Smooth muscle cell of the brain vasculature (primary cell): ENCODE results near the gene CHTOP.
"Not testable (repeated sequence)": the region's sequence is repeated elsewhere in the genome, so short reads cannot be mapped to it uniquely, and the experiment has no call there.

Experiments used
- DNase-seq: peaks from one replicate; pipeline ENCODE4 v3.0.0-alpha.2; 2012; ENCODE audit warnings: low read depth, low spot score

Gene CHTOP

DNA sequence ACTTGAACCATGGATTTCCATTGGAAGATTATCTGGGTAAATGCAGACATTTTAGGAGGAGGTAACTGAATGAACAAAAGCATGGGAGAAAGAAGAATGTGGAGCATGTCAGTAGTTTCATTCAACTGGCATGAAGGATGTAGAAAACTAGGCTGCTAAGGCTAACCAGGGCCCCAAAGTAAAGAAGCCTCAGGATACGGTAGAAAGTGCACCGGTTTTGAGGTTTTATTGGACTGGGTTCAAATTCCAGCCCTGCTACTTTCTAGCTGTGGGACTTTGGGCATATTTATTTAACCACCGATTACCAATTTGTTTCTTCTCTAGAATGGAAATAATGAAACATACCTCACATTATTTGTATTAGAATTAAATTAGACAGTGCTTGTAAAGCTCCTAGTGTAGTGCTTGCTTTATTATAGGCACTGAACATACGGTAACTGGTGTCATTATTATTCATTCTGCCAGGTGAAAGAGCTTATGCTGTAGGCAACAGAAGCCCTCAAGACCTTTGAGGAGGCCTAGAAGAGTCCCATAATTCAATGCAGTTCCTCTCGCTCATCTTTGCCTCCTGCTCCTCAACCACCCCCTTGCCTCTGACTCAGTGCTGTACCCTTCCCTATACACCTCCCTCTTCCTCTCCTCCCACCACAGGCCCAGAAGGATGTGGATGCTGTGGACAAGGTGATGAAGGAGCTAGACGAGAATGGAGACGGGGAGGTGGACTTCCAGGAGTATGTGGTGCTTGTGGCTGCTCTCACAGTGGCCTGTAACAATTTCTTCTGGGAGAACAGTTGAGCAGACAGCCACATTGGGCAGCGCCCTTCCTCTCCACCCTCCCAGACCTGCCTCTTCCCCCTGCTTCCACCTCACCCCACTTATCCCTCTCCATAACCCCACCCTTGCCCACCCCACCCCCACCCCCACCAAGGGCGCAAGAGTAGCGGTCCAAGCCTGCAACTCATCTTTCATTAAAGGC is 2.5 kb upstream of the CHTOP start:
- DNase-seq = no peak

DNA sequence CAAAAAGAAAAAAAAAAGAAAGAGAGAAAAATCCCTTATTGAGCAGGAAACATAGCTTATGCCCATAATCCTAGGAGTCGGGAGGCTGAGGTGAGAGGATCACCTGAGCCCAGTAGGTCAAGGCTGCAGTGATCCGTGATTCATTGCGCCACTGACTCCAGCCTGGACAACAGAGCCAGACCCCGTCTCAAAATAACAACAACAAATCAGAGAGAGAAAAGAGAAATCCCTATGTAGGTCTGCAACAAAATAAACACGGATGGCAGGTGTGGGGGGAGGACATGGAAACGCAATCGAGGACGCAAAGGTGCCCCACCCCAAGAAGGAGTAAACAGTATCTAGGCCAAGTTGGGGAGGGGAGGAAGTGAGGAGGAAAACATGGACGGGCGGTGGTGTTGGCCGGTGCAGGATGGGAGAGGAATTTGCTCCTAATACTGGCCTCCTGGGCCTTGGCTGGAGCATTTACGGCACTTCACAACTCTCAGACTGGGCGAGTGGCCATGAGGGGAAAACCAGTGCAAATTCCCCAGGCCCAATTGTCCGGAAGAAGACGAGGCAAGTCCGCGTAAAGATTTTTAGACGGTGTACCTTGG is 609 bp upstream of the CHTOP start:
- DNase-seq = no peak

DNA sequence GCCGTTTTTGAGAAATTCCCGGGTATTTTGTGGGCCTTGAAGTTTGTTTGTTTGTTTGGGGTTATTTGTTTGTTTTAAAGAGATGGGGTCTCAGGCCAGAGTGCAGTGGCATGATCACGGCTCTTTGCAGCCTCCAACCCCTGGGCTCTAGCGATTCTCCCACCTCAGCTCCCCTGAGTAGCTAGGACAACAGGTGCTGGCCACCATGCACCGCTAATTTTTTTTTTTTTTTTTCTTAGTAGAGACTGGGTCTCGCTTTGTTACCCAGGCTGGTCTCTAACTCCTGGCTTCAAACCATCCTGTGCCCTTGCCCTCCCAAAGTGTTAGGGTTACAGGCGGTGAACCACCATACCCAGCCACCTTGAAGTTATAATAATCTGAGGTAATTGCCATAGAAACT is 2.0 kb downstream of the CHTOP start:
- no peak for DNase-seq

DNA sequence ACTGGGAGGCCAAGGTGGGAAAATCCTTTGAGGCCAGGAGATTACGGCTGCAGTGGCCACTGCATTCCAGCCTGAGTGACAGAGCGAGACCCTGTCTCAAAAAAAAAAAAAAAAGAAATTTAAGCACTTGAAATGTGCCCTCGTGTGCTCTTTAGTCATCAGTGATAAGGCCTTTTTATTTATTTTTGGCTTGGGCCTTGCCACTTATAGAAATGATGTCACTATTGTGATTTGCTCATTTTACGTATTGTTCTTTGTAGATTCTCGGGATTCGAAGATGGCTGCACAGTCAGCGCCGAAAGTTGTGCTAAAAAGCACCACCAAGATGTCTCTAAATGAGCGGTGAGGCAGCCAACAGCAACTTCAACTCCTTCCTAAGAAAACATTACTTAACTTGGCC is 2.4 kb downstream of the CHTOP start:
- no peak for DNase-seq

DNA sequence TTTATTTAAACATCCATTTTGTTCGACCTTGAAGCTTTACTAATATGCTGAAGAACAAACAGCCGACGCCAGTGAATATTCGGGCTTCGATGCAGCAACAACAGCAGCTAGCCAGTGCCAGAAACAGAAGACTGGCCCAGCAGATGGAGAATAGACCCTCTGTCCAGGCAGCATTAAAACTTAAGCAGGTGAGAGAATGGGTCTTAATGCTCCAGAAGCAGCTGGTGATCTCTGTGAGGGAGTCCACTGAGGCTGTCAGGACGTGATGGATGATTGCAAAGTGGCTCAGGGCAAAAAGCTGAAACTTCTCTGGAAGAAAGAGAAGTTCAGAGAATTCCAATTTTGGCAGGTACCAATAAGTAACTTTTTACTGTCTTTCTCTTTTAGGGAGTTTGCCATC is 4.4 kb downstream of the CHTOP start:
- DNase-seq = no peak

DNA sequence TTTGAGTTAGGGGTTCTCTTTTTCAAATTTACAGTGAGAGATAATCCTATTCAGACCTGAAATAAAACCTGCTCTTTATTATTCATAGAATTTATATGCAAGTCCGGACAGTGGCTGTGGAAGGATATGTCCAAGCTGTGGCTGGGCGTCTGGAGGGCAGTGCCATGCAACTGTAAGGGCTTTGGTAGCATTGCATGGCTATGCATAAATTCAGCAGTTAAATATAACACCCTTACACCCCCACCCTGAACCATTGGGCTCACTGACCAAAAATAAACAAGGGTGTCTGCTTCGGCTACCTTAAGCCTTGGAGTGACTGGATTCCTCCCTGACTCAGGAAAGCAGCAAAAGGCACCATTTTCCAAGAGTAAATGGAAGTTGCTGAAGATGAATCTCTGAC is 5.4 kb downstream of the CHTOP start:
- DNase-seq = no peak

DNA sequence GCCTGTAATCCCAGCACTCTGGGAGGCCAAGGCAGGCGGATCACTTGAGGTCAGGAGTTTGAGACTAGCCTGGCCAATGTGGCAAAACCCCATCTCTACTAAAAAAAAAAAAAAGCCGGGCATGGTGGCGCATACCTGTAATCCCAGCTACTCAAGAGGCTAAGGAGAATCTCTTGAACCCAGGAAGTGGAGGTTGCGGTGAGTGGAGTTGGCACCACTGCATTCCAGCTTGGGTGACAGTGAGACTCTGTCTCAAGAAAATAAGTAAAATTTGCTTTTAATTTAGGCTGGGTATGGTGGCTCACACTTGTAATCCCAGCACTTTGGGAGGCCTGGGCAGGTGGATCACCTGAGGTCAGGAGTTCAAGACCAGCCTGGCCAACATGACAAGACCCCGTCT is 6.3 kb downstream of the CHTOP start:
- DNase-seq = not testable (repeated sequence)

DNA sequence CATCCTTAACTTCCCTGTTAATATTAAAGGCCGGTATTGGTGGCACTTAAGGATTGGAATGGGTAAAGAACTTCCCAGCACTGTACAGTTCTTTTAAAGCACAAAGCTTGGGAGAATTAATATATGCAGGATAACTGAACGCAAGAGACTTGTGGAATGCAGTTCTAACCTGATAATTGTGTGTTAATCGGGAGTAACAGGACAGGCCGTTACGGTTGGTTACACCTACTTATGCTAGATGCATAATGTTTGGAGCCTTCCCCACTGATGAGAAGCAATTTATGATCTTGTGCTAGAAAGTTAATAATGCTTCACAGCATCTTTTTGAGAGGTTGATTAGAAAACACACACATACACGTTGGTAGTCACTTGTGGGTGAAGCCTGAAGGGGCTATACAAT is 7.0 kb downstream of the CHTOP start:
- no peak for DNase-seq

DNA sequence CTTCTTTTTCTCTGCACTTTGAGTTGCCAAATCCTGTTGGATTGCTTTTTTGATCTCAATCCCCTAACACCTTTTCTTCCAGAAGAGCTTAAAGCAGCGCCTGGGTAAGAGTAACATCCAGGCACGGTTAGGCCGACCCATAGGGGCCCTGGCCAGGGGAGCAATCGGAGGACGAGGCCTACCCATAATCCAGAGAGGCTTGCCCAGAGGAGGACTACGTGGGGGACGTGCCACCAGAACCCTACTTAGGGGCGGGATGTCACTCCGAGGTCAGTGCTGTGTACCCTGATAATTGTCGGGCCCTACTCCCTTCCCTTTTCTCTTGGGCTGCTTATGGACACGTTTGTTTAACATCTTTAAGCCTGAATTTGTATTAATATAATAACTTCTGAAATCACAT is 8.3 kb downstream of the CHTOP start:
- no peak for DNase-seq

DNA sequence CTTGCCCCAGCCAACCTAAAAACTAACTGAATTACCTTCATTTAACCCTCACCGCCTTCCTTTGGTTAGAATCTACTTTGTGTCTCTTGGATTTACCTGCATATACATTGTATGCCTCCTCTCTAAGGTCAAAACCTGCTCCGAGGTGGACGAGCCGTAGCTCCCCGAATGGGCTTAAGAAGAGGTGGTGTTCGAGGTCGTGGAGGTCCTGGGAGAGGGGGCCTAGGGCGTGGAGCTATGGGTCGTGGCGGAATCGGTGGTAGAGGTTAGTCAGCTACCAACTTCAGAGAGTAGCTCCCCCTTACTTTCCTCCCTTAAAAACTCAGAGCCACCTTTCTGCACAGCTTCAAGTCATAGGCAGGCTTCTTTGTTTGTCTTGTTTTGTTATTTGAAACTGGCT is 9.2 kb downstream of the CHTOP start:
- DNase-seq = no peak

DNA sequence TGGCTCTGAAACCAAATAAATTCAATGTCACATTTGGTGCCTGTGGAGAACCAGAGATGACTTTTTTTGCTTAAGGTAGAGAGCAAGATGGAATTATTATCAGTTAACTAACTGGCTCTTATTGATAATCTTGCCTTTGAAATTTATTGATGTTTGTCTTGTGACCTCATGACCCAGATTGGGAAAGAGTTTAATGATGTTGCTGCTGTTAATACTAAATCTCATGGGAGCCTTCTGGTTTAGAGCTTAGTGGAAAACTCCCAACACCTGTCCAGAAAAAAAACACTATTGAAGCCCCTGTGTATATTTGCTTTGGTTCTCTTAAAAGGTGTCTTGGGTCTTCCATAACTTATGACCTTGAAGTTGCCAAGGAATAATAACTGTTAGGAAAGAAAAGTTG is 9.9 kb downstream of the CHTOP start:
- DNase-seq = no peak

DNA sequence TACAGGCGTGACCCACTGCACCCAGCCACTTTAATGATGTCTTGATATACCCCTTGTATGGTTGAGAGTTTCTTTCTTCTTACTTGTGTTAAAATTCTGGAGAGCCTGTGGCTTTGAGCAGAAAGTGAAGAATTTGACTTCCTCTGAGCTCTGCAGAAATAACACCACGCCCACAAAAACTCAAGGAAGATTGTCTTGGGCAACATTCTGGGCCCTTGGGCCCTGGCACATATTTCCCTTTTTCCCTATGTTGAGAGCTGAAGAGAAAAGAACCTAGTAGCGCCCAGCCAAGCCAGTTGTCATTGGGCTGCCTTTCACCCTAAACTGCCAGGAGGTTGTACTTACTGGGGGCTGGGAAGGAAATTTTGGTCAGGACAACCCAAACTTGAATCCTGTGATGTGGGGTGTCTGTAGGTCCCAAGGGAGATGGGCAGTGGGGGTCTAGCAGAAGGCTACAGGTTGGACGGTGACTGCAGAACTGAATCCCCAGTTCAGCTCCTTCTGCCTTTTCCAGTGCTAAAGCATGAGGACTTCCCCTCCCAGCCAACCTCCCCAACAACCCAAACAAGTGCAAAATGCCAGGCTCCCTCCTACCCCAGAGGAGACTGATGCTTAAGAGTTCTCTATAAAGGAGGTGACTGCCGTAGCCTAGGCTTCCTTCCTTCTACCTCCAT is 12.9 kb downstream of the CHTOP start:
- no peak for DNase-seq

DNA sequence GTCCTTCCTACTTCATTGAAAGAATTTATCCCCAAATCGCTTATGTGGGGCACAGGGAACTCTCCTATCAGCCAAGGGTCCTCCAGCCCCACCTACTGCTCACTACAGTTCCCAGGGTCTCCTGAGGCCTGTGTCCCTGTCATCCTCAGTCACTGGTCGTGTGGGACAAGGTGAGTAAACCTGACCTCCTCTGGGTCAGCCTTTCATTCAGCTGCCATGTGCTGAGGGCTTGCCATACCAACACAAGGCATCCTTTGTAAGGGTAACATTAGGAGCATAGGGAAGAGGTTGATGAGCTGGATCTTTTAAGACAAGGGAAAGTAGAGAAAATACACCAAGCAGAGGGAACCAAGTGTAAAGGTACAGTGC is 13.5 kb downstream of the CHTOP start:
- DNase-seq = no peak

DNA sequence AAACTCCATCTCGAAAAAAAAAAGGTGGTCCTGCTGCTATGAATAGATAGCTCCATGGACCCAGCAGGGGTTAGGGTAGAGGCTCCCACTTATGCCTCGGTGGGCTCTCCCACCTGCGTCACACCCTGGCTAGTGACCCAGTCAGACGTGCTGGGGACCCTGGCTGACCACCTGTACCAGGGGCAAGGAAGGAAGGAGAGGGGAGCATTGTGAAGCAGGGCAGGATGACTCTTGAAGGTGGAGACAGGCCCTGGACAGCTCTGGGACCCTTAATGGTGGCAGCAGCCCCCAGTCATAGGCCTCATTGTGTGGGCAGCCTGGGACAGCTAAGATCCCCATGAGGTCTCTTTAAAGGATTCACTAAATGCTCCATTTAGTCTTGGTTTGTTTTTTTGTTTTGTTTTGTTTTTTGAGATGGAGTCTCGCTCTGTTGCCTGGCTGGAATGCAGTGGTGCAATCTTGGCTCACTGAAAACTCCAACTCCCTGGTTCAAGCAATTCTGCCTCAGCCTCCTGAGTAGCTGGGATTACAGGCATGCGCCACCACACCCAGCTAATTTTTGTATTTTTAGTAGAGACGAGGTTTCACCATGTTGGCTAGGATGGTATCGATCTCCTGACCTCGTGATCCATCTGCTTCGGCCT is 14.3 kb downstream of the CHTOP start:
- DNase-seq = no peak

DNA sequence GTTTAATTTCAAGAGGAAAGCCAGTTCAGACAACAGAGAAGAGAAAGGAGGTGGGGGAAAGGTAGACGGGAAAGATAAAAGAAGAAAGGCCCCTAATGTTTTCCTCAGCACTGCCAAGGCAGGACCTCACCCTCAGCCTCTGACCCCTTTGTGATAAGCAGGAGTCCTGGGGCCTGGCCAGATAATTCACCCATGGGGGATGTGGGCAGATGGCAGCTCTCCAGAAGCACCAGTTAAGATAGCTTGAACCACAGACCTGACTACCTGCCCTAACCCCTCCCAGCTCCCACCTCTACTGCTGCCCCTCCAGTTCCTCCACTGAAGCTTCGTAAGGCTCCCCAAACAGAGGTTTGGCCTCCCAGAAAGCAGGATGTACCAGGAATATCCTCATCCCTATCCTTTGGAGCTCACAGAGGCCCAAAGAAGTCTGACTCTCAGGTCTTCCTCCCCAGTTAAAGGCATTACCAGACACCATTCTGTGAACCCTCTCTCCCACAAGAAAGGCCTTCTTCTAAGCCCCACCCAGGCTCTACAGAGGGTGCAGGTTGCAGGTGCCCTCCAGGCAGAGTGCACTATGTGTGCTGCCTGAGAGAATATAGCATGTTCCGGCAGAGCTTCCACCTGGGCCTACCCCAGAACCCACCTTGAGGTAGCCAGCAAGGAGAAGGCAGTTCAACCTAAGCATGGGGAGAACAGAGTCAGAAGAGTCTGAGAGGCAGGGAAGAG is 15.4 kb downstream of the CHTOP start:
- no peak for DNase-seq

DNA sequence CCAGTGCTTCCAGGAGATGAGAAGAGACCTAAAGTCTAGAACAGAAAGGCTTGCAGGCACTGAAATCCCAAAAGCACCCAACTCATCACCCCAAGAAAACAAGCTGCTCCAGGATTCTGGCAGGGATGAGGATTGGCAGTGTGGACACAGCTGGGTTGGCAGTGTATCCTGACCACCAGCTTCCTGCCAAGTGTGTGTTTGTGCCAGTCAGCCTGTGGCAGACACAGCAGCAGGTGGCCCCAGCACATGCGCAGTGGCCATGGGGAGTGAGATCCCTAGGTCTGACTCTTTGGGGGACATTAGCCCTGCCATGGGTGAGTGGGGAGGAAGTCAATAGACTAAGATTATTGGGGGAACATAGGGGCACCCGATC is 16.0 kb downstream of the CHTOP start:
- DNase-seq = no peak

DNA sequence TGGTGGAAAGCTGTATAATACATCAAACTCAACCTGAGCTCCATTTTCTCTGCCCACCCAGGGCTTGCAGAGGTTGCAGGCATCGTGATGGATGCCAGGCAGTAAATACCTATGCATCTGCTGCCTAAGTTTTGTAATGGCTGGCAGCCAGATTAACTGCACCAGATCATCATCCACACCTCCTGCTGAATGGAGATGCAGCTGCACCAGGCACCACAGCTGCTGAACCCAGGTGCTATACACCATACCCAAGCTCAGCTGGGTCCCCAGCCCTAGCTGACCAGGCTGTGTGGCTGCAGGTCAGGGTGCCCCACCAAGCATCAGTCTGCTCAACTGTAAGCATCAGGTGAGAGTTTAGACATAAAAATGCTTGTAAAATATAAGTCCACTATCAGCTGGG is 17.9 kb downstream of the CHTOP start:
- no peak for DNase-seq

DNA sequence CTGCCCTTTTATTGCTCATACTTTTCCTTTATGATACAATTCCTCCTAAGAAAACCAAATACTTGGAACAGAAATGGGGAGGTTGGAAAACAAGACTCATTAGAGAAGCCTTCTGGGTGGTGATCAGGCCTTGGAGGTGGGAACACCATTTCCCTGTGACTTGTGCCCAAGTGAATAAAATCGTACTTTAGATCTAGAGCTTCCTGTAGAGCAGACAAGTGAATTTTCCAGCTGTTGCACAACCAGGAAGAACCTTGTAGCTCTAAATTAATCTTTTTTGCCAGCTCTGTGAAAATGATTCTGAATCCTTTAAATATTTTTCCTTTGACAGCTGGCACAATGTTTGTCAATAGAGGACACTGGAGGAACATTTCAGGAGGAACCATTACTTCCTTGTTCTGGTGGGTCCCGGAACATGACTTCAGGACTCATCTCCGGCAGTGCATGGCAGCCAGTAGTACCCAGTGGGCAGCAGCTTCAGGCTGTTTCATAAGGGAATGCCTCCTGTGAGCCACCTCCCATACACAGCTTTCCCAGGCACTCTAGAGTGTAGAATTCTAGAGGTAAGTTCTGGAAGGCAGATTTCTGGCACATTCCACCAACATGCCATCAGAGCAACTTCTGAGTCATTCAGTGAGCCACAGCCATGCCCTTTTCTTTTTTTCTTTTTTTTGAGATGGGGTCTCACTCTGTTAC is 19.1 kb downstream of the CHTOP start:
- DNase-seq = no peak

DNA sequence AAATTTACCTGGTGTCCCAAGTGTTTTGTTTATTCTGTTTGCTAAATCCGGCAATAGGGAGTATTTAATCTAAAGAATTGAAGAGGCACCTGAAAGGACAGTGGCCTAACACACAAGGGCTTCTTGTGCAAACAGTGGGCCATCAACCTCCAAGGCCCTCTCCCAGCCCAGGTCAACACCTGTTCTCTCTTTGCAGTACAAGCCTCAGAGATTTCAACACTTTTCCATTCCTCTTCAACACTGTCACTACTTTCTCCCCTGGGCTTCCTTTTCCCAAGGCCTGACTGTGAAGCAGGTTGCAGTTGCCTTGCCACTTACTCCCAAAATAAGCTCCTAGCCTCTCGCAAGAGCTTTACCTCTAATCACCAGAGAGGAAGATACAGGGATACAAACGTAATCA is 21.5 kb downstream of the CHTOP start:
- no peak for DNase-seq

DNA sequence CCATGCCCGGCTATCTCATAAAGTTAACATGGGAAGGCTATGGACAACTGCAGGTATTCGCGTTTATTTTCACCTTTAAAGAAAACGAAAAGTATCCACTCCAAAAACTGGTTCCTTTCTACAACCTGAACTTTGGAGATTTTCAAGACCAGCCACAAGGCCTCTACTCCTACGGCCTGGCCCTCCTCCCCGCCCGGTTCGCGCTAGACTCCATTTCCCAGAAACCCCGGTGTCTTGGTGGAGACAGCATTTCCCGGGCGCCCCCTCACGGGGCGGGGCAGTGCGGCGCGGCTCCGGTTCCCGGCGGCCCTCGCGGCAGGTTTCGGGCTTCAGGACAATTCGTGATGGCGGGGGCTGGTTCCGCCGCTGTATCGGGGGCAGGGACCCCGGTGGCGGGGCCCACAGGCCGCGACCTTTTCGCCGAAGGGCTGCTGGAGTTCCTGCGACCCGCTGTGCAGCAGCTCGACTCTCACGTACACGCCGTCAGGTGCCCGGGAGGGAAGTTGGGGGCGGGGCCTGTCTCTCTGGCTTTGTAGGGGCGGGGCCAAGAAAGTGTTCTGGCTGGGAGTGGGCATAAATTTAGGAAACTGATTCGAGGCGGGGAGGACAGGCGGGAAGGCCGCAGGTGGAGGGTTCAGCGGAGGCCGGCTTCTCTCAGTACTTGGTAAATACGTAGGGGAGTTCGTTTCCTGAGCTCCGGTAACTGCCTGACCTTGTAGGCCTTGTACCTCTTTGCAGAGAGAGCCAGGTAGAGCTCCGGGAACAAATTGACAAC is 24.7 kb downstream of the CHTOP start, which contains the start of gene SNAPIN:
TSS of gene SNAPIN (plus strand) at position 304 of the 775 bp plus-strand sequence. CDS start at position 345, 41 bp downstream.
- peak; percentile 67 for DNase-seq
